Measurements from ENCODE around the gene RYR3. TPM values are rescaled to one million over a fixed set of nuclear protein-coding genes. Genes with fewer than 3 reads are reported as not detected.

RYR3 gene
- total RNA-seq, 1 donor from 2014 or later = 0.32 TPM

- Histone ChIP-seq H3K36me3 (no peaks in the 10 kb centered on the region), H3K27me3 (ENCODE audit: low read depth) (no peaks in the 10 kb centered on the region), H3K4me3 (no peak overlapping the region), H3K4me1 (no peaks in the 10 kb centered on the region), H3K27ac (no peak overlapping the region), H3K9me3 (no peaks in the 10 kb centered on the region)
- no peak for ATAC-seq
- DNase-seq = no peak
- TF ChIP-seq CTCF (IDR thresholded peaks at IDR 0.05) = no peak
- intact Hi-C loops (cut with DNase I) = no loop called here
Measured at GRCh38 chr15:33448151-33448550, 137.4 kb downstream of the RYR3 start.

- DNase-seq (no peak), ATAC-seq (no peak)
- H3K9me3 ChIP-seq = no peaks in the 10 kb centered on the region
- H3K4me1 ChIP-seq = no peaks in the 10 kb centered on the region
- intact Hi-C loops (cut with DNase I) = no loop called here
- TF ChIP-seq CTCF (IDR thresholded peaks at IDR 0.05) = no peak
- H3K4me3 ChIP-seq = no peak overlapping the region
- no peaks in the 10 kb centered on the region for H3K36me3 ChIP-seq
- H3K27ac ChIP-seq = no peak overlapping the region
- H3K27me3 ChIP-seq (ENCODE audit: low read depth) = no peaks in the 10 kb centered on the region
Measured at GRCh38 chr15:33448961-33449606, 138.3 kb downstream of the RYR3 start.

- no peak for ATAC-seq
- no peak for DNase-seq
- Histone ChIP-seq H3K9me3 (no peaks in the 10 kb centered on the region), H3K4me1 (no peaks in the 10 kb centered on the region), H3K36me3 (no peaks in the 10 kb centered on the region), H3K4me3 (no peak overlapping the region), H3K27me3 (ENCODE audit: low read depth) (no peaks in the 10 kb centered on the region), H3K27ac (no peak overlapping the region)
- no peak for TF ChIP-seq CTCF (IDR thresholded peaks at IDR 0.05)
- intact Hi-C loops (cut with DNase I) = no loop called here
Measured at GRCh38 chr15:33449810-33450209, 139.0 kb downstream of the RYR3 start.

- Histone ChIP-seq H3K9me3 (no peaks in the 10 kb centered on the region), H3K4me1 (no peaks in the 10 kb centered on the region), H3K27ac (no peak overlapping the region), H3K4me3 (no peak overlapping the region), H3K27me3 (ENCODE audit: low read depth) (no peaks in the 10 kb centered on the region), H3K36me3 (no peaks in the 10 kb centered on the region)
- DNase-seq (no peak), ATAC-seq (no peak)
- no peak for TF ChIP-seq CTCF (IDR thresholded peaks at IDR 0.05)
- intact Hi-C loops (cut with DNase I) = no loop called here
Measured at GRCh38 chr15:33451385-33451784, 140.6 kb downstream of the RYR3 start.

GRCh38 chr15:33453761-33454160 lies 143.0 kb downstream of the RYR3 start:
- no peak overlapping the region for H3K27ac ChIP-seq
- no peaks in the 10 kb centered on the region for H3K4me1 ChIP-seq
- TF ChIP-seq CTCF (IDR thresholded peaks at IDR 0.05) = no peak
- intact Hi-C loops (cut with DNase I) = no loop called here
- H3K36me3 ChIP-seq = no peaks in the 10 kb centered on the region
- no peak overlapping the region for H3K4me3 ChIP-seq
- ATAC-seq = no peak
- H3K9me3 ChIP-seq = no peaks in the 10 kb centered on the region
- DNase-seq = no peak
- H3K27me3 ChIP-seq (ENCODE audit: low read depth) = no peaks in the 10 kb centered on the region
